Measurements from ENCODE around the gene TBC1D22B. TPM values are rescaled to one million over a fixed set of nuclear protein-coding genes. Genes with fewer than 3 reads are reported as not detected.

Gene TBC1D22B
- total and polyA plus RNA-seq, 5 donors from 2014 or later, result 8.2 to 13.3 (median 9.1) TPM

GRCh38 chr6:37253486-37254007 lies 4.0 kb upstream of the TBC1D22B start:
- no peak overlapping the region for H3K27ac Mint-ChIP-seq
- H3K27ac ChIP-seq (ENCODE audit: insufficient read depth, low read length, poor library complexity, severe bottlenecking), result no peak overlapping the region
- peaks cover 3 to 18% (median 10%) of the 10 kb centered on the region in 4 donors for H3K4me1 Mint-ChIP-seq
- H3K4me3 Mint-ChIP-seq, result no peak overlapping the region
- peaks cover 1% of the 10 kb centered on the region for H3K27me3 ChIP-seq (ENCODE audit: control insufficient read depth, insufficient read depth, low read length)
- no peaks in the 10 kb centered on the region for H3K36me3 Mint-ChIP-seq
- no peaks in the 10 kb centered on the region for H3K9me3 ChIP-seq (ENCODE audit: control insufficient read depth in 2 of 2, low read length in 2 of 2)
- ATAC-seq (ENCODE audit: low read depth in 2 of 2) (no peak), DNase-seq (no peak)
- H3K9me3 Mint-ChIP-seq, result no peaks in the 10 kb centered on the region
- no peak overlapping the region for H3K4me3 ChIP-seq (ENCODE audit: low read depth, low read length)
- peaks cover 12% of the 10 kb centered on the region for H3K27me3 Mint-ChIP-seq
- no peaks in the 10 kb centered on the region for H3K36me3 ChIP-seq (ENCODE audit: control insufficient read depth, insufficient read depth, low read length)
- H3K4me1 ChIP-seq (ENCODE audit: control insufficient read depth, insufficient read depth, low read length, poor library complexity, severe bottlenecking), result peaks cover 7% of the 10 kb centered on the region

- Mint-ChIP-seq H3K27me3 (no peaks in the 10 kb centered on the region), H3K4me1 (peaks cover 14 to 32% (median 20%) of the 10 kb centered on the region in 4 donors), H3K4me3 (no peak overlapping the region), H3K9me3 (no peaks in the 10 kb centered on the region), H3K27ac (no peak overlapping the region), H3K36me3 (no peaks in the 10 kb centered on the region)
- Histone ChIP-seq H3K36me3 (ENCODE audit: control insufficient read depth, insufficient read depth, low read length) (no peaks in the 10 kb centered on the region), H3K4me3 (ENCODE audit: low read depth, low read length) (no peak overlapping the region), H3K4me1 (ENCODE audit: control insufficient read depth, insufficient read depth, low read length, poor library complexity, severe bottlenecking) (peaks cover 20% of the 10 kb centered on the region), H3K27ac (ENCODE audit: insufficient read depth, low read length, poor library complexity, severe bottlenecking) (no peak overlapping the region), H3K27me3 (ENCODE audit: control insufficient read depth, insufficient read depth, low read length) (no peaks in the 10 kb centered on the region), H3K9me3 (ENCODE audit: control insufficient read depth in 2 of 2, low read length in 2 of 2) (no peaks in the 10 kb centered on the region)
- no peak for DNase-seq
- ATAC-seq (ENCODE audit: low read depth in 2 of 2), result no peak
Measured at GRCh38 chr6:37254881-37255280, 2.7 kb upstream of the TBC1D22B start.

GRCh38 chr6:37256692-37257319 lies 766 bp upstream of the TBC1D22B start:
- Mint-ChIP-seq H3K36me3 (no peaks in the 10 kb centered on the region), H3K27ac (peak overlapping the region in 2 of 3 donors; percentile 92 to 93), H3K9me3 (no peaks in the 10 kb centered on the region), H3K4me1 (peaks cover 15 to 47% (median 33%) of the 10 kb centered on the region in 4 donors), H3K27me3 (no peaks in the 10 kb centered on the region), H3K4me3 (peak overlapping the region; percentile 89 to 96 (median 92))
- Histone ChIP-seq H3K4me1 (ENCODE audit: control insufficient read depth, insufficient read depth, low read length, poor library complexity, severe bottlenecking) (peaks cover 33% of the 10 kb centered on the region), H3K9me3 (ENCODE audit: control insufficient read depth in 2 of 2, low read length in 2 of 2) (no peaks in the 10 kb centered on the region), H3K36me3 (ENCODE audit: control insufficient read depth, insufficient read depth, low read length) (no peaks in the 10 kb centered on the region), H3K27ac (ENCODE audit: insufficient read depth, low read length, poor library complexity, severe bottlenecking) (peak overlapping the region; percentile 20), H3K27me3 (ENCODE audit: control insufficient read depth, insufficient read depth, low read length) (no peaks in the 10 kb centered on the region), H3K4me3 (ENCODE audit: low read depth, low read length) (peak overlapping the region; percentile 64)
- DNase-seq (no peak), ATAC-seq (ENCODE audit: low read depth in 2 of 2) (no peak)

- Histone ChIP-seq H3K27me3 (ENCODE audit: control insufficient read depth, insufficient read depth, low read length) (no peaks in the 10 kb centered on the region), H3K36me3 (ENCODE audit: control insufficient read depth, insufficient read depth, low read length) (no peaks in the 10 kb centered on the region), H3K27ac (ENCODE audit: insufficient read depth, low read length, poor library complexity, severe bottlenecking) (peak overlapping the region; percentile 20), H3K9me3 (ENCODE audit: control insufficient read depth in 2 of 2, low read length in 2 of 2) (no peaks in the 10 kb centered on the region), H3K4me3 (ENCODE audit: low read depth, low read length) (peak overlapping the region; percentile 64), H3K4me1 (ENCODE audit: control insufficient read depth, insufficient read depth, low read length, poor library complexity, severe bottlenecking) (peaks cover 33% of the 10 kb centered on the region)
- H3K9me3 Mint-ChIP-seq, result no peaks in the 10 kb centered on the region
- H3K27ac Mint-ChIP-seq, result peak overlapping the region in 2 of 3 donors; percentile 92 to 93
- peaks cover 15 to 49% (median 34%) of the 10 kb centered on the region in 4 donors for H3K4me1 Mint-ChIP-seq
- DNase-seq (no peak), ATAC-seq (ENCODE audit: low read depth in 2 of 2) (no peak)
- no peaks in the 10 kb centered on the region for H3K27me3 Mint-ChIP-seq
- peak overlapping the region; percentile 89 to 96 (median 92) for H3K4me3 Mint-ChIP-seq
- no peaks in the 10 kb centered on the region for H3K36me3 Mint-ChIP-seq
Measured at GRCh38 chr6:37257320-37257633, 295 bp upstream of the TBC1D22B start.

- ATAC-seq (ENCODE audit: low read depth in 2 of 2) (no peak), DNase-seq (no peak)
- peak overlapping the region; percentile 56 to 93 (median 92) for H3K27ac Mint-ChIP-seq
- no peaks in the 10 kb centered on the region for H3K27me3 Mint-ChIP-seq
- Histone ChIP-seq H3K36me3 (ENCODE audit: control insufficient read depth, insufficient read depth, low read length) (no peaks in the 10 kb centered on the region), H3K4me1 (ENCODE audit: control insufficient read depth, insufficient read depth, low read length, poor library complexity, severe bottlenecking) (peaks cover 33% of the 10 kb centered on the region), H3K9me3 (ENCODE audit: control insufficient read depth in 2 of 2, low read length in 2 of 2) (no peaks in the 10 kb centered on the region), H3K4me3 (ENCODE audit: low read depth, low read length) (peak overlapping the region; percentile 89), H3K27me3 (ENCODE audit: control insufficient read depth, insufficient read depth, low read length) (no peaks in the 10 kb centered on the region), H3K27ac (ENCODE audit: insufficient read depth, low read length, poor library complexity, severe bottlenecking) (peak overlapping the region; percentile 86)
- no peaks in the 10 kb centered on the region for H3K36me3 Mint-ChIP-seq
- peak overlapping the region; percentile 89 to 96 (median 92) for H3K4me3 Mint-ChIP-seq
- H3K9me3 Mint-ChIP-seq, result no peaks in the 10 kb centered on the region
- peaks cover 24 to 61% (median 45%) of the 10 kb centered on the region in 4 donors for H3K4me1 Mint-ChIP-seq
Measured at GRCh38 chr6:37258405-37259105, 983 bp downstream of the TBC1D22B start.

GRCh38 chr6:37259191-37259590 lies 1.6 kb downstream of the TBC1D22B start:
- no peak for ATAC-seq (ENCODE audit: low read depth in 2 of 2)
- H3K9me3 Mint-ChIP-seq, result no peaks in the 10 kb centered on the region
- H3K4me1 Mint-ChIP-seq, result peaks cover 24 to 66% (median 49%) of the 10 kb centered on the region in 4 donors
- H3K27ac Mint-ChIP-seq, result peak overlapping the region; percentile 21 to 93 (median 65)
- Histone ChIP-seq H3K4me1 (ENCODE audit: control insufficient read depth, insufficient read depth, low read length, poor library complexity, severe bottlenecking) (peaks cover 33% of the 10 kb centered on the region), H3K4me3 (ENCODE audit: low read depth, low read length) (peak overlapping the region; percentile 89), H3K36me3 (ENCODE audit: control insufficient read depth, insufficient read depth, low read length) (no peaks in the 10 kb centered on the region), H3K27ac (ENCODE audit: insufficient read depth, low read length, poor library complexity, severe bottlenecking) (peak overlapping the region; percentile 86), H3K9me3 (ENCODE audit: control insufficient read depth in 2 of 2, low read length in 2 of 2) (no peaks in the 10 kb centered on the region), H3K27me3 (ENCODE audit: control insufficient read depth, insufficient read depth, low read length) (no peaks in the 10 kb centered on the region)
- H3K36me3 Mint-ChIP-seq, result no peaks in the 10 kb centered on the region
- no peaks in the 10 kb centered on the region for H3K27me3 Mint-ChIP-seq
- H3K4me3 Mint-ChIP-seq, result peak overlapping the region; percentile 69 to 96 (median 90)
- peak in 2 of 3 donors; percentile 14 to 38 for DNase-seq

- H3K4me3 Mint-ChIP-seq, result peak overlapping the region; percentile 64 to 96 (median 90)
- Histone ChIP-seq H3K27ac (ENCODE audit: insufficient read depth, low read length, poor library complexity, severe bottlenecking) (peak overlapping the region; percentile 86), H3K9me3 (ENCODE audit: control insufficient read depth in 2 of 2, low read length in 2 of 2) (no peaks in the 10 kb centered on the region), H3K27me3 (ENCODE audit: control insufficient read depth, insufficient read depth, low read length) (no peaks in the 10 kb centered on the region), H3K4me1 (ENCODE audit: control insufficient read depth, insufficient read depth, low read length, poor library complexity, severe bottlenecking) (peaks cover 33% of the 10 kb centered on the region), H3K4me3 (ENCODE audit: low read depth, low read length) (peak overlapping the region; percentile 89), H3K36me3 (ENCODE audit: control insufficient read depth, insufficient read depth, low read length) (no peaks in the 10 kb centered on the region)
- no peaks in the 10 kb centered on the region for H3K27me3 Mint-ChIP-seq
- peaks cover 31 to 73% (median 55%) of the 10 kb centered on the region in 4 donors for H3K4me1 Mint-ChIP-seq
- no peaks in the 10 kb centered on the region for H3K36me3 Mint-ChIP-seq
- peak in 1 of 3 donors; percentile 64 for DNase-seq
- no peaks in the 10 kb centered on the region for H3K9me3 Mint-ChIP-seq
- peak overlapping the region in 1 of 3 donors; percentile 93 for H3K27ac Mint-ChIP-seq
- no peak for ATAC-seq (ENCODE audit: low read depth in 2 of 2)
Measured at GRCh38 chr6:37260040-37260439, 2.5 kb downstream of the TBC1D22B start.
